ENCODE results near the gene C11orf54.

Gene C11orf54

DNA sequence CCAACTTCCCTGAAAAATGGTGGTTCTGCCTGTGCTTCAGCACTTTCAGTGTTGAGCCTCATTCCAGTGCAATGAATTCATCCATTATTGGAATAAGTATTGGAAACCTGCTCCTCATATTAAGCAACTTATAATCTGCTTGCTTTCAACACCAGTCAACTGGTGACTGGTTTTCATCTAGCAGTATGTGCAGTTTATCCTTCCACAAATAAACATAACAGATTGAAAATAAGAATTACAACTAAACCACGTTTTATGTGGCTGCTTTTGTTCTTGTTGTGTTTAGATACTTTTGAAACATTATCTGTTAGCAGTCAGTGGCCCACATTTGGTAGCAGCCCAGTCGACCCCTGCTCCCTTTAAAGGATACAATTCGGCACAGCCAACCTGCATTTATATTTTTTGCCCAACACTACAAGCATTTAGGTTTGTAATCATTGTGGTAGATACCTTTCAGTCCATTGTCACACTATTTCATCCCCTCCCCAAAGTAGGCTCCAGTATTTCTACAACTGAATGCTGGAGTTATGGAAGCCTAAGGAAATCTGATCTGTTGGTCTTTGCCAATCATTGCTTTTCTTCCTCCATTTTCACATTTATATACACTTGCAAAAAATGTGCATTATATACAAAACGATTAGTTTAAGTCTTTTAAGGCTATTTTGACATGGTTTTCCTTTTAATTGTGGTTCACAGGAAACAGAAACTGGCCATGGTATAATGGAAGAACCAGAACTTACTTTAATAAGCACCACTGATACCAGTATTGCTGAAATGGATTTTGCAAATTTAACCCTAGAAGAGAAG is 13.3 kb upstream of the C11orf54 start:
- FAIRE-seq (no peak), DNase-seq (ENCODE audit: insufficient read length, low spot score) (no peak)
- no peak for TF ChIP-seq POLR2A (IDR thresholded peaks at IDR 0.05; ENCODE audit: low read depth, low read length)

DNA sequence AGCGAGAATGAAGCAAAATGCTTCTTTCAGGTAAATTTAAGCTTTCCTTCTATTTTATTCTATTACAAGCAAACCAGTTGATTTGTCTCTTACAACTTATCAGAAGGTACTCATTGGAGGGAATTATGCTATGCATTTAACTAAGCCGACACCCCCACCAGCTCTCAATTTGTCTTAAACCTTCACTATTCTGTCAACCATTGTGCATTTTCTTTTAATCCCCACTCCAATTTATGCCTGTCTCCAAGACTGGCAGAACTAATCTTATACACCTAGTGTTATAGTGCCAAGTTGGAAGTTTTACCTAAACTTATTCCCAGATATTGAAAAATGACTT is 12.7 kb upstream of the C11orf54 start:
- FAIRE-seq: no peak
- DNase-seq (ENCODE audit: insufficient read length, low spot score): no peak
- TF ChIP-seq POLR2A (IDR thresholded peaks at IDR 0.05; ENCODE audit: low read depth, low read length): no peak

- TF ChIP-seq POLR2A (IDR thresholded peaks at IDR 0.05; ENCODE audit: low read depth, low read length): no peak
- DNase-seq (ENCODE audit: insufficient read length, low spot score) (no peak), FAIRE-seq (no peak)
Measured at GRCh38 chr11:93729129-93729616, 12.3 kb upstream of the C11orf54 start.

- FAIRE-seq: no peak
Measured at GRCh38 chr11:93730108-93731107, 11.1 kb upstream of the C11orf54 start.

GRCh38 chr11:93732237-93732892 is 9.1 kb upstream of the C11orf54 start:
- no peak for TF ChIP-seq POLR2A (IDR thresholded peaks at IDR 0.05; ENCODE audit: low read depth, low read length)
- no peak for FAIRE-seq
- no peak for DNase-seq (ENCODE audit: insufficient read length, low spot score)

More at GRCh38 chr11:93730108-93731107, 11.1 kb upstream of the C11orf54 start:
- no peak for DNase-seq (ENCODE audit: insufficient read length, low spot score)
- no peak for TF ChIP-seq POLR2A (IDR thresholded peaks at IDR 0.05; ENCODE audit: low read depth, low read length)

GRCh38 chr11:93733474-93733873 is 8.0 kb upstream of the C11orf54 start:
- FAIRE-seq (no peak), DNase-seq (ENCODE audit: insufficient read length, low spot score) (no peak)
- no peak for TF ChIP-seq POLR2A (IDR thresholded peaks at IDR 0.05; ENCODE audit: low read depth, low read length)

DNA sequence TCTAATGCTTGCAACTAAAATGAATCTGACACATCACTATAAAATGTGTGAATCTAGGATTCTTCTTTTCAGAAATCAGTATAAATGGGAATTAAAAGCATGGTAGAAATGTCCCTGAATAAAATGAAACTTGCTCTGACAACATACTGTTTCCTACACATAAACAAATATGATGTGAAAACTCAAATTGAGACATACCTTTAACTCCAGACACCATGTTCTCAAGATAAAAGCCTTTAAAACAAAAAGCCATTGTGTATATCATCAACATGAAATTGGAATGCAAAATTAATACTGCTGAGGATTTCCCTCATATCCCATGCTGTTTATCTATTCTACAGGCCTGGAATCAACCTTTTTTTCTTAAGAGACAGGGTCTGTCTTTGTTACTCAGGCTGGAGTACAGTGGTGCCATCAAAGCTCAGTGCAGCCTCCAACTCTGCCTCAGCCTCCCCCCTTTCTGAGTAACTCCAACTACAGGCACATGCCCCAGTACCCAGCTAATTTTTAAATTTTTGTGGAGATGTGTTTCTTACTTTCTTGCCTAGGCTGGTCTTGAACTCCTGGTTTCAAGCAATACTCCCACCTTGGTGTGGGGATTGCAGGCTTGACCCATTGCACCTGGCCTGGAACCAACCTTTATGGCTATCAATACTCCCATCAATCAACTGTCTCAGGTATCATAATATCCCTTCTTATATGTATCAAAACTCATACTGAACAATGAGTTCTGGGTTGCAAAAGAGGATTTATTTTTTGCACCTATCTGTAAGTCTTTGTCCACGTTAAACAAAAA is 6.8 kb upstream of the C11orf54 start:
- FAIRE-seq (no peak), DNase-seq (ENCODE audit: insufficient read length, low spot score) (no peak)
- no peak for TF ChIP-seq POLR2A (IDR thresholded peaks at IDR 0.05; ENCODE audit: low read depth, low read length)

- no peak for DNase-seq (ENCODE audit: insufficient read length, low spot score)
- FAIRE-seq: no peak
- no peak for TF ChIP-seq POLR2A (IDR thresholded peaks at IDR 0.05; ENCODE audit: low read depth, low read length)
Measured at GRCh38 chr11:93735627-93736026, 5.8 kb upstream of the C11orf54 start.

DNA sequence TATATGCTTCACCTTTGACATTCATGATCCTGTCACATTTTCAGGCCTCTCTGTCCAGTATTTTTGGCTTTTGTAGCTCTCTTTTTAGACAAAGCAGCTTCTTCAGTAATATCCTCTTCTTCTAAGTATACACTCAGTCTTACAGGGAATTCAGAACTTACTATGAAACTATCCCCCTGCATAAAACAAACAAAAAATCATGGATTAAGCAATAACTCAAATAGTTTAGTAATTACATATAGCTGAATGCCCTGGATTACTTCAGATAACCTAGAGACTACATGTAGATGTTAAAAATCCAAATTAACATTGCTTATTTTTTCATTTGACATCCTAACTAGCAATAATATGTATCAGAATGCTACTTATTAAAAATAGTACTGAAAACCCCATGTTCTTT is 5.3 kb upstream of the C11orf54 start:
- TF ChIP-seq POLR2A (IDR thresholded peaks at IDR 0.05; ENCODE audit: low read depth, low read length): no peak
- no peak for DNase-seq (ENCODE audit: insufficient read length, low spot score)
- FAIRE-seq: no peak

DNA sequence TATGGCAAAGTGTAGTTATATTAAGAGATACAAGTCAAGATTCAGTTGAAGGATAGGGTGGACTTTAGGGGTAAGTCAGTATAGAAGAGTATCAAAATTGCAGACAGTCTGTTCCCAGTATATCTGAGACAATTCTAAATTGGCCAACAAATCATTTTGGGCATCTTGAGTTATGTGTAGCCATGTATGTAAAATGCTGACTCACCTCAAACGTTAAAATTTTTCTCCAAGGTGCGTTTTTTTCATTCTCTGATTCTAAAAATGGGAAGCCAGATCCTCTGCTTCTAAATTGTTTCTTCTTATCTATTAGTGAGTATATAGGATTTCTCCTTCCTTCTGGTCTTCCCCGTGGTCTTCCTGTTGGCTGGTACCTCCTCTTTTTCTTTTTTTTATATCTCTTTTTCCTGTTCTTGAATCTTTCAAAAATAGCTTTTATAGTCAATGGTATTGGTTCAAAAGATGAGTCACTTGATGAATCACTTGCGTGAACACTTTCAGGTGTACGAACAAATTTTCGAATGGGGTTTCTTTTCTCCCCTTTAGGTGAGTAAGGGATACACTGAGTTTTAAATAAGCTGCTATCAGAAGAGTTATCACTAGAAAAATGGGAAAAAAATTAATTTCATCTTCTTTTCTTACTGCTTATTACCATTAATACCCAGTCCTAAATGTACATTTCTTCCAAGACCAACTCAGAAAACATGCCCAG is 3.4 kb upstream of the C11orf54 start:
- DNase-seq (ENCODE audit: insufficient read length, low spot score) (no peak), FAIRE-seq (no peak)
- no peak for TF ChIP-seq POLR2A (IDR thresholded peaks at IDR 0.05; ENCODE audit: low read depth, low read length)

- FAIRE-seq (no peak), DNase-seq (ENCODE audit: insufficient read length, low spot score) (no peak)
- TF ChIP-seq POLR2A (IDR thresholded peaks at IDR 0.05; ENCODE audit: low read depth, low read length): no peak
Measured at GRCh38 chr11:93738647-93739081, 2.8 kb upstream of the C11orf54 start.

DNA sequence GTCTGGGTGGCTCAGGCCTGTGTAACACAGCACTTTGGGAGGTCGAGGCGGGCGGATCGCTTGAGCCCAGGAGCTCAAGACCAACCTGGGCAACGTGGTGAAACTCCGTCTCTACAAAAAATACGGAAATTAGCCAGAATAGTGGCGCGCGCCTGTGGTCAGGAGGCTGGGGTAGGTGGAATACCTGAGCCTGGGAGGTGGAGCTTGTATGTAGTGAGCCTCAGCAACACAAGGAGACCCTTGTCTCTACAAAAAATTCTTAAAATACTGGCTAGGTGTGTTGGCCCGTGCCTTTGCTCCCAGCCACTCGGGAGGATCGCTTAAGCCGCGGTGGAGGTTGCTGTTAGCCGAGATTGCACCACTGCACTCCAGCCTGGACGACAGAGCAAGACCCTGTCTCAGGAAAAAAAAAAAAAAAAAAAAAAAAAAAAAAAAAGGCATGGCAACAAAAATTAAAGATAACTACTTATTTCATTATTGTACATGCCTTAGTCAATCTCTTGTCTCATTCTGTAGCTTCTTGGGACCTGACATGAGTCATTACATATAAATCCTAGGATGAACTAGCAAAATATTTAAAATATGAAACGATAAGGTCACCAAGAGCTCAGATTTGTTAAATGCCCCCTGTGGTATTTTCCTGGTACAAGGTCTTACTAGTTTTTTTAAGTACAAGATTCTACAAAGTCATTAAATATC is 1.3 kb upstream of the C11orf54 start:
- DNase-seq (ENCODE audit: insufficient read length, low spot score) (peak; percentile 5), FAIRE-seq (no peak)
- TF ChIP-seq POLR2A (IDR thresholded peaks at IDR 0.05; ENCODE audit: low read depth, low read length): no peak
